ENCODE measurements around the gene SKOR2.

The SKOR2 gene

DNA sequence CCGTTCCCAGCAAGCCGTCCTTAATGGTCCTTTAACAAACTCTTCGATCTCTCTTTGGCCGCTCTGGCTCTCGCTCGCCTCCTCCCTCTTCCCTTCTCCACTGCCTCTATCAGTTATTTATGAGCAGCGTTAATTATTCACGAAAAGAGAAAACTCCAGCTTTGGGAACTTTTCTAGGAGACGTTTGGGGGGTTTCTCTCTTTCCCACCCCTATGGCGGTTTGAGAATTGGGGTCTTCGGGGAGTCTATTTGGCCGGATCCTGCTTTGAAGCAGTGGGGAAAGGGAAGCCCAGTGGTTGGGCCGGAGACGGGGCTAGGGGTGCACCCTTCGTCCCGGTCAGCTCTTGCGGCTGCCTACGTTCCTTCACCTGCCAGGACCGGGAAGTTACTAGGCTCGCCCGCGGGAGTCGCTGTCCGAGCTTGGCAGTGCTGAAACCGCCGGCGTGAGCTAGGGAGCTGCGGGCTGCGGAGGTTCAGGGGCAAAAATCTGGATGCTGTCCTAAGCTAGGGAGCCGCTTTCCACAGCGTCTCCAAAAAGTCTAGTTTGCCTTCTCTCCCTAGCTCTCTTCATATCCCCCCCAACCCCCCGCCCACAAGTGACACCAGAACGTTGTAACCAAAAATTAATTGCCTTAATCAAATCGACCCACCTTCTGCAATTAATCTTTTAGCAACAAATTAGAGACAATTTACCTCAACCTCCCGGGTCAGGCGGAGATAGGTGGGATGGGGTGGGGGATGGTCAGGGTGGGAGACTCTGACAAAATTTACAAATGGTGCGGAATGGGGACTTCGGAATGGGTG is 8.9 kb upstream of the SKOR2 start:
- no peak for DNase-seq

DNA sequence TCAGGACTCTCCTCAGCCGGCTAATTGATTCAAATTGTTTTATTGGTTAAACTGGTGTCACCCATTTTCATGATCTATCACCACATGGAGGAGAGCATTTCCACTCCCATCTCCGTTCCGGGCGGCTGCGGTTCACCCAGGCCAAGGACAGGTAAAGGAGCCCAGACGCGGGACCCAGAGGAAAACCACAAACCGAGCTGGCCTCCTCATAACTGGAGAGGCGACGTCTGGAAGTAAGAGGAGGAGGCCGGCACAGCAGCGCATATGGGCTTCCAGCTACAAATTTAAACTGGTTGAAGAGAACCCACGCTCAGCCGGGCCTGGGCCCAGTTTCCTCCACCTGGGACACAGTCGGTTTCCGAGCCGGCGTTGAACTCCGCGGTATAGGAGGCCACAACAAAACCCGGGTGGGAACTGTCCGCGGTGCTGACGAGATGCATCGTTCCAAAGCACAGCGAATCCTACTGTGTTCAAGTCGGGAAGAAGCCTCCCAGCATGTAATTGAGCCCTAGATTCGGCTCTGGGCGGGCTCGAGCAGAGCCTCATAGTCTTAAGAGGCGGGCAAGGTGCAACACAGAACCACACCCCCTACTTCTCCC is 3.0 kb upstream of the SKOR2 start:
- DNase-seq = no peak

DNA sequence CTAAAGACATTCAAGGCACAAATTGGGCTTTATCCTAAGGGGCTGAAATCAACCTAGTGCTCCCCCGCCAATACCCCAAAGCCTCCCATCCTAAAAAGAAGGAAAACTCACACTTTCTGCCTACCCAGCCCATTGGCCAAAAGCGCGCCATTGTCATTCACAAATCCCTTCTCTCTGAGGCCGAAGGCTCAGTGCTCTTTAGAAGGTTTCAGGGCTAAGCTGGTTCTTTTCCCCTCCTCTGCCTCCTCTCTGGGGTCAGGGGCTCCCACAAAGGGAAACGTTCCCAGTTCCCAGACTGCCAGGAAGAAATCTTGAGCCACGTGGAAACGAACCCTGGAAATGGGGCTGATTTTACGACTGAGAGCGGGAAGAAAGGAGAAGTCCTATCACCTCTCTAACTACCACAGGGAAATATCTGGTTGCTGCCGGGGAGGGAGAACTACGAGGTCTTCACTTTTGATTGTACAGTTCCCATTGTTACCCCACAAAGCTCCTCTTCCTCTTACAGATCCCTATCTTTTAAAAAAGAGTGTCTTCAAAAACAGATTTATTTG is 1.7 kb upstream of the SKOR2 start:
- no peak for DNase-seq

DNA sequence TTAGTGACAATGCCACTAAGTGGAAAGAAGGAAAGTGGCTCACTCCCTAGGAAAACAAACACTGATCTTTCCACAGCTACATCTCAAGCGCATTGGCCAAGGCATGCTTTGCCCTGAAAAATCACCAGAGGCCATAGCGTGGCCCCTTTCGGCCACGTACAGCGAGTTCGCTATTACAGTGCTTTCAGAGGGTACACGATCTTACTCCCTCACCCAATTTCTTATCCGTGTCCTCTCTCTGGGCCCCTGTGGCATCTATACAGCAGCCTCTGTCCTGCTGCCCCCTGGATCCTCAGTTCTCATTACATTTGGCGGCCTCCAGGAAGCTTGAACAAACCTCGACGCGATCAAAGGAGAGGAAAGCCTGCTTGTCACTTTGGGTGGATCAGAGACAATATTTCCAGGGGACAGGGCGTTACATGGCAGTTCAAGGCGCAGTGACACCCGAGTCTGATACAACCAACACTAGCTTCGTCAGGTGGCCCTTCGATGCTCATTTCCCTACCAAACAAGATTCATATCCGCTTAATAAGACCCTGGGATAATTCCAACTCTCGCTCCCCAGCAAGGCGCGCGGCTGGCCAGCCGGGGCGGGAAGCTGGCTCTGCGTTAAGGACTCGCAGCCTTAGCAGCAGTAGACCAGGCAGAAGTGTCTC is 941 bp downstream of the SKOR2 start:
- DNase-seq = no peak

DNA sequence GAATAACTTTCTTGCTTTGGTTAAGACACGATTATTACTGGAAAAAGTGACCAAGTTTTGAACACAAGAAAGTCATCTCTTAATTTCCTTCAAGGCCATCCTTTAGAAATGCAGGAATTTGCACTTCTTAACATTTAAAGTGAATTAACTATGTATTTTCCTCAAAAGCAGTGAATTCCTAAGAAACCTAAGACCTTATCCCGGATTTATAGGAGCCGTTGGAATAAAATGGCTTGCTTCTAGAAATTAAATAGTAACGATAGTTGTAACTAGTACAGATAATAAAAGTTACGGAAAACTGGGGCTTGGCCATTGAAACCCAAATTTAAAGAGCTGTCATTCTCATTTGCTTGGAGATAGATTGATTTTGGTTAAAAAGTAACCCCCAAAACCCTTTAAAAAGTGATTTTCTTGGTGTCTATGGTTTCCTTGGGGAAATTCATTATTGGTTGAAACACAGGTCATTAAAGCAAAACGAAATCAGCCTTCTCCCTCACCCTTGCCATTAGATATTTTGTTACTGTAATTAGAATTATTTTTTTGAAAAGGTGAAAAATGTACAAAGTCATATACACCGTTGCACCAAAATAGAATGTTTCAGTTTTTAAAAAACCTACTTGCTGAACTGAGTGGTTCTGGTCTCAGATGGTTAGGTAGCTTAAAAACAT is 2.0 kb downstream of the SKOR2 start:
- no peak for DNase-seq

DNA sequence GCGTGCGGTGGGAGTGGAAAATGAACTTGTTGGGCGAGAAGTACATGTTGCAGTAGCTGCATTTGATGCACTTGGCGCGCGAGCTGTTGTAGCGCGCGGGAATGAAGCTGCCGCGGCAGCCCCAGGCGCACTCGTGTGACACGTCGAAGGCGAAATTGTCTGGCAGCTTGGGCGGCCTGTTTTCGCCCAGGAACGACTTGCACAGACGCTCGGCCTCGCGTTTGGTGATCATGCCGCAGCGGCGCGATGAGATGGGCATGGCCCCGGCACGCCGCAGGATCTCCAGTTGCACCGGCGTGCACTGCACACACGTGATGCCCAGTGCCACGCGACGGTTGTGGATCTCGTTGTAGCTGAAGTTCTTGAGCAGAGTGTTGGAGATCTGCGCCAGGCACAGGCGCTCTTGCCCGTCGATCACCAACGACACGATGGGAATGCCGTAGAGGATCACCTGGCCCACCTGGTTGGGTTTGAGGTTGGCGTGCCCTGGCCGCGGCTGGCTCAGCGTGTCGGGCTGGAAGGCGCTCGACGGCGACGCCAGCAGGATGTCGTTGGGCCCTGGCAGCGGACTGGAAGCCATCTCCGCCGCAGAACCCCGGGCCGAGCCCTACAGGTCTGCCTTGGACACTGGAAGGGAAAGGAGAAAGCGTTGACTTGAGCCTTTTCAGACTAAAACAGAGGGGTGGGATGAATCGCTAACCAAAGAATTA is 2.7 kb downstream of the SKOR2 start:
- DNase-seq = no peak

DNA sequence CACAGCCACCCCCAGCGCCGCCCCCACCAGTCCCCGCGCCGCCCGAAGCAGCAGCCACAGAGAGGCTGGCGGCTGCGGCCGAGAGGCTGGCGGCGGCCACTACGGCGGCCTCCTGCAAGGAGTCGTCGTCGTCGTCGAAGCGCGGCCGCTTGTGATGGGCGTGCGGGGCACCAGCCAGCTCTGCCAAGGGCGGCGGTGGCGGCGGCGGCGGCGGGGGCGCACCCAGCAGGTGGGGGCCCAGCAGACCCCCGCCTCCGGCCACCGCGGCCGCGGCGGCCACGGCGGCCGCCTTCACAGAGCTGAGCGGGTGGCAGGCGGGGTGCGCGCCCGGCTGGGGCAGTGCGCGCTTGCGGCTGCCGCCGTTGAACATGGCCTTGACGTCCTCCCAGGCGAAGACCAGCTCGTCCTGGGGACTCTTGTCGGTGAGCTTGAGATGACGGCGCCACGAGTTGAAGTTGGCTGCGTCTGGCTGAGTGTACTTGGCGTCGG is 3.3 kb downstream of the SKOR2 start:
- no peak for DNase-seq

DNA sequence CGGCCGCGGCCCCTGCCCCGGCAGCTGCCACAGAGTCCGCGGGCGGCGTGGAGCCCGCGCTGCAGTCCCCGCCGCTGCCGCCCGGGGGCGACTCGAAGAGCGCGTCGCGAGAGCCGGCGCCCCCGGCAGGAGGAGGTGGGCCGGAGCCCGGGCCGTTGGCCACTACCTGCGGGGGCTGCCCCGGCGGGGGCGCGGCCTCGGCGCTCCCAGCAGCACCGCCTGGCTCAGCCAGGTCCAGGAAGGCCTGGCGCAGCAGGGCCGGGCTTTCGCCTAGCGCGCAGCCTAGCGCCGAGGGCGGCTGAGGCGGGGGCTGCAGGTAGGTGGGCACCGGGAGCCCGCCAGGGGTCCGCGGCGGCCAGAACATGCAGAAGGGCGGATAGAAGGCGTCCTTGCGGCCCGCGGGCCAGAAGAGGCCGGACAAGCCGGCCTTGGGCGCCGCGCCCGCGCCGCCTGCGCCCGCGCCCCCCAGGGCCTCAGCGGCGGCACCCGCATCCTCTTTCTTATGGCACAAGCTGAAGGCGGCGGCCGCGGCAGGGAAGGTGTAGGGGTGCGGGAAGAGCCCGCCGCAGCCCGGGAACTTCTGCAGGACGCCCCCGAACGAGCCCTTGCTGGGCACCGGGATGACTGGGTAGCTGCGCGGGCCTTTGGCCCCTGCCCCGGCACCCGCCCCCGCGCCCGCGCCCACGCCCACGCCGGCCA is 3.9 kb downstream of the SKOR2 start:
- no peak for DNase-seq

DNA sequence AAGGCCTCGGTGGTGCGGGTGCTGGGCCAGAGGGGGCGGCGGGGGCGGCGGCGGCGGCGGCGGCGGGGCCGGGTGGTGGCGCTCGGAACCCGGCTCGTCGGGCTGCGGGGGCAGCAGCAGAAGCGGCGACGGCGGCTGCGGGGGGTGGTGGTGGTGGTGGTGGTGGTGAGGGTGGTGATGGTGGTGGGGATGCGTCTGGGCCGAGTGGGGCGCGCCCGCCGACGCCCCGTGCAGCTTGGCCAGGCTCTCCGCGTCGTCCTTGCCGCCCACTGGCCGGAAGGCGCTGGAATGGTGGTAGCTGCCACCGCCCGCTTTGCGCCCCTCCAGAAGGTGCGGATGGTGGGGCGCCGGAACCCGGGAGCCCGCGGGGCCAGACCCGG is 4.4 kb downstream of the SKOR2 start:
- DNase-seq = no peak

DNA sequence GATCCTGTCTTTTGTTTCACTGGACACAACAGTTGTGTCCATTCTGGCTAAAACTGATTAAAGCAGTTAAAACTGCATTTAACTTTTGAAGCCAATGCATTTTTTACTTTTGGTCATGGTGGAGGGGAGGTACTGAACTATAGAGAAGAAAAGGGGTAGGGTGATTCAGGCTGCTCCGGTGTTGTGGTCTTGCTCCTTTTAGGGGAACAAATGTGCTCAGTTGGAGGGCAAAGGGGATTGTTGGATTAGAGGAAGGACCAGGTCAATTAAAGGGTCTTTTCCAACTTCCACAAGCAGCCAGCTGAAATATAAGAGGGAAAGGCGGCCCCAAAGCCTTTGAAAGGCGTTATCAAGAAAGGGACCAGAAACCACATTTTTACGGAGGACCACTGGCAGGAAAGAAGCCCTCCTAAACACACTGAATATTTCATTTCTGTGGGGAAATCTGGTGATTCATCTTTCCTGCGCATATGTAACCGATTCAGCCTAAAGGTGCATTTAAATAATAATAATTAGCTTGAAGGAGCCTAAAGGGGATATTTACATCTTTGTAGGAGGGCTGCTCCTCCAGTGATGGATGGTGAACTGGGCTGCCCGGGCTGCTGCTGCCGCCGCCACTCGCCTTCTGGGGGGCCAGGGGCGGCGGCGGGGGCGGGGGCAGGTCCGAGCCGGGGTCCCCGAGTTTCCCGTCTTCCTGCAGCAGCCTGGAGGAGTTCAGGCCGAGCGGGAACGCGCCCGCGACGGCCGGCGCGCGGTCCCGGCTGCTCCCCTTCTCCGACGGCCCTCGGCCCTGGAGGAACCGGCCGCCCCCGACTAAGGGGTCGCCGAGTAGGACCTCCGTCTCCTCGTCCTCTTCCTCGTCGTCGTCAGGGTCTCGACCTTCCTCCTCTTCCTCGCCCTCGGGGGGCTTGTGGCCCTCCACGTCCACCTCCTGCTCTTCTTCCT is 5.2 kb downstream of the SKOR2 start:
- no peak for DNase-seq

DNA sequence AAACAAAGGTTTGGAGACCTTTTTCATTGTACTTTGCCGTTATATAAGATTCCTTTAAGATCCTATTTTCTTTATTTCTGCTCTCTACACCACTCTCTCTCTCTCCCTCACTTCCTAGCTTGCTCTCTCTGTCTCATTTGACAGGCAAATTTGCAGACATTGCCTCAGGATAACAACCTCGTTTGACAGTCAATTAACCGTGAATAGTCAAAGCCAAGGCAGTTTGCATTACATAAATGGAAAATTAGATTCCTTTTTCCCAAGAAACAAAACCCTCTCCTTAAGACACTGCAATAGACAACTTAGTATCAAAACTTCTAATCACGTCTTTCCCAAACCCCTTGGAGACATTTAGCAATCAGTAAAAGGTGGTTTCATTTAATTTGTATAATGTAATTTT is 7.4 kb downstream of the SKOR2 start:
- DNase-seq = no peak

DNA sequence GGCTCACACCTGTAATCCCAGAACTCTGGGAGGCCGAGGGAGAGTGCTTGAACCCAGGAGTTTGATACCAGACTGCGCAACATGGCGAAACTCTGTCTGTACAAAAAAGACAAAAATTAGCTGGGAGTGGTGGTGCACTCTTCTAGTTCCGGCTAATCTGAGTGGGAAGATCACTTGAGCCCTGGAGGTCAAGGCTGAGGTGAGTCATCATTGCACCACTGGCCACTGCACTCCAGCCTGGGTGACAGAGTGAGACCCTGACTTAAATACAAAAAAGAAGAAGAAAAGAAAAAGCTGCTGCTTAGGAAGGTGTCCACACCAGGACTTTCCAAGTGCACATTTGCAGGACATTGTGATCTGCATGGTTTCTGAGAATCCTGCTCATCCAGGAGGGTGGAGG is 16.4 kb downstream of the SKOR2 start:
- no peak for DNase-seq

DNA sequence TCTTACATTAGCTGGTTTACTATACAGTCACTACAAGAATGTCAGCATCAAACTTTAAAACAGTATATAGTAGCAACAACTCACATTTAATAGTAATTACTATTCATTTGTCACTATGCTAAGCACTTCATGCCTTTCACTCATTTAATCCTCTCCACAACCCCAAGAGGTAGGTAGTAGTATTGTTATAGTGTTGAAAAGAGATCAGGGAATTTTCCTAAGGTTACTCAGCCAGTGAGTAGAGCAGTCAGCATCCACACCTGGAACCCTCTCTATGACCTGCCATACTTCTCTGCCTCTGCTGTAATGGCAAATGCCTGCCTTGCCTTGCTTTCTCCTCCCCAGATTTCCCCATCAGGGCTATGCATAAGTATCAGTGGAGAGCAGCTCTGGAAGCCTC is 24.8 kb downstream of the SKOR2 start:
- no peak for DNase-seq

DNA sequence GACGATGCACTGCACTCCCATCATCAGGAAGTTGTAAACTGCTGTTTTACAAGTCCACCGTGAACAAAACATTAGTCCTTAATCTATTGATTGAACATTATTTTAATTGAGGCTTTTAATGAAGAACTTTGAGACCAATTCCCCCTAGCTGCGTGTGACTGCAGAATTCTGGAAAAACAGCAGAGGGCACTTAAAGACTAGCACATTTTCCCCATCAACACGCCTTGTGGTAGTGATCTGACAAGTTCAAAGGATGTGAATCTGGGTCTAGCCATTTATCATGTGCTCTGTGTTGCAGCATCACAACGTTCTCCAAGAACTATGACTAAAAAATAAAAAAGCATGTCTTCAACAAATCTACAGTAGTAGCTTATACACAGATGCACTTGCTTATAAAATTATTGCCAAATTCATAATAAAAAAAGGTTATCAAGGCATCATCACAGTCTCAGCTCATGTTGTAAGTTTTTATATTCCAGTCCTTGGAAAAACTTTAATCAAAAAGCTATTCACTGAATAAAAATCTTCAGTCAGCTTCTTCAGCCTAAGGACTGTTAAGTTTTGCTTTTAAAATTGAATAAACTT is 35.8 kb downstream of the SKOR2 start:
- no peak for DNase-seq

DNA sequence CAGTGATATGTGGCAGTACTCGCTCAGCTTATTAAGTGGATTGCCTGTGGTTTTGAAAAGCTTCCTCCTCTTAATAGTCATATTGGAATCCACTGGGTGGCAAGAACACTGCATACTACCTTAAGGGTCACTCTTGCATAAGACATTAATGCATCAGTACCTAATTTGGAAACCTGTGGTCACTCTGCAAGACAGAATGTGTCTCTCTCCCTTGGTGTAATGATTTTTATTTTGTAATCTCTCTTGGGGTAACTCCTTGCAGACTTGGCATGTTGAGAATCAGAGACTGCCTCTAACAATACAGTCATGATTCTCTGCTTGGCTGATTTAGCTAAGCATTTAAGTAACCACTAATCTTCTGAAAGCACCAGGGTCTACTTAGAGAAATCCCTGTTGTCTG is 42.3 kb downstream of the SKOR2 start:
- DNase-seq = no peak

DNA sequence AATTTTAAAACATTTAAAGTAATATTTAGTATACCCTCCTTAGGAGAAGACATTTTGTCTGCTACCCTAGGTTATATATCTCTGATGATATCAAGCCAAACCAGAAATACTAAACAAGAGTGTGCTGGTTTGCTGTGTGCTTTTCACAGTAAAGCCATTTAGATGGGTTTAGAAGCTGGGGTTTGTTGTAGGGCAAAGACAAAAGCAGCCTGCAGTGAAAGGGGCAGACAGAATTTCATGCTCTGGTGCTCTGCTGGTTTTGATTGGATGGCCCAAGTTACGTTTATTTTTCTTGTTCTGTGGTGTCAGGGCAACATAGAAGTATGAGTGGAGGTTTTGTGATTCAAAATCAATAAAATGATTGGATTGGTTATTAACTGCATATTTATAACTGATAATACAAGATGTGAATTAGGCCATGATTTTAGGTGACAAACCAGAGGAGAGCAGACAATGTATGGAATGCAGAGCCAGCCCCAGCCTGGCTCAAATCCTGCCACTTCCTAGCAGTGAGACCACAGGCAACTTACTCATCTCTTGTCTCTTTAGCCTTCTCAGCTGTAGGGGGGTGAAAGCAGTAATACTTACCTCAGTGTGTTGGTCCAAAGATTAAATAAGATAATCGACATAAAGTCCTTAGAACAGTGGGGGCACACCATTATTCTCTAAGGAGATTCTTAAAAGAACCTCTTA is 44.4 kb downstream of the SKOR2 start:
- no peak for DNase-seq

DNA sequence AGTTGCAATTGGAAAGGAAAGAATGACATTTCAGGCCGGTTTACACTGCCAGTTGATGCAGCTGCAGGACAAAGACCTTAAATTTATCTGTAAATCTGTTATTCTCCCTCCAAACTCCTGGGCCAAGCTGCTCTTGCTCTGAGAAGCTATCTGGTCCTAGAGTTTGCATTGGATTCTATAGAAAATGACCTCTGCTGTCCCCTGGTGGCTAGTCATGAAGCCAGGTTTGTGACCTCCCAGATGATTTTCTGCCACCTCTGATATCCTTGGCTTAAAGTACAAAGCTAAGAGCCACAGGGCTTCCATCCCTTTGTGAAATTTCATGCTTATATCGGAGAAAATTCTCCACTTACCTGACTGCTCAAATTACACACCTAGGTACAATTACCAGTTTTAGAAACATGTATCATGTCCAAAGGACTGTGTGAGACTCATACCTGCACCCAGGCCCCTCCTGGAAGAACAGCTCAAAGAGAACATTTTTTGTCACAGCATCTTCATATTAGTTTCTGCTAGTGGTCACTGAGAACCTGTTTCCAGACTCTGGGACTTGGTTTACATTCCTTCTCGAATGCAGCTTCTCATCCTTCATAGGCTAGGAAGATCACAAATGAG is 46.4 kb downstream of the SKOR2 start:
- no peak for DNase-seq

DNA sequence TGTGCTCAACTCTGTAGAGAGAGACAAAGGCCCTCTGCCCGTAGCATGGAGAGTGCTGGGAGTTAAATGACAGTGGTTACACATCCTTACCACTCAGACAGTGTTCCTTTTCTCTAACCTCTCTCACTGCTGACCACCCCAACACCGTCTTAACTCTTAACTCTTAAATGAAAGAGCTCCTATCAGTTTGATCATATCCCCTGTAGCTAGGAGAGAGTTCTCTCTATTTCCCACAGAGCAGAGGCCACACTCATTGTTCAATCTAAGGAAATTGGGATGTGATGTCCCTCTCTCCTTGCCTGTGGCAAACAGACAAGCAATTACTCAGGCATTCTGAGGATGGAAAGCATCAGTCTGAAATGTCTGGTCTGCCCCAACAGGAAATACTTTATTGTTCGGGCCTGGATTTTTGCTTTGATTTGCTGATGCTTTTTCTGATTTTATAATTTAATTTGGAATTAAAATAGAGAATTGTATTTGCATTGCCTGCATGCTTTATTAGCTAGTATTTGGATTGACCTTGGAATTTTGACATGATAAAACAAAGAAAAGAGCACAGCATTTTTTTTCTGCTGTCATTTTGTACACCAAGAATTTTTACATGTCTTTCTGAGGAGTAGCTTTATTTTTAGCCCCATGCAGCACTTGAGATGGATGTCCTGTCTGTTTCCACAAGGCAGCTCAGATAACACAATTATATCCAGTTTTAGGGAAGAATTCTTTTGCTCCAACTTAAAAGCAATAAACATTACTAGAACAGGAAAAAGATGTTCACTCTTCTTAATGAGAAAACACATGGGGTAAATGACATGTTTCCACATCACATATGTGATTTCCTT is 47.6 kb downstream of the SKOR2 start:
- no peak for DNase-seq

Data from CD4-positive, alpha-beta T cell treated with Interleukin-15 for 1 hour (primary cell).